ENCODE data around the gene MYO5A. TPM values are rescaled to one million over a fixed set of nuclear protein-coding genes. Genes with fewer than 3 reads are reported as not detected.

Gene MYO5A
- polyA plus RNA-seq, 1 of the 3 experiments (the other 2 are of a cell fraction) = 11.0 TPM

GRCh38 chr15:52448011-52448890 lies 80.4 kb downstream of the MYO5A start:
- 93% methylated on average over 6 of the region's 6 CpGs for WGBS (ENCODE audit: low lambda C conversion rate)
- TF ChIP-seq, protein P1, sequence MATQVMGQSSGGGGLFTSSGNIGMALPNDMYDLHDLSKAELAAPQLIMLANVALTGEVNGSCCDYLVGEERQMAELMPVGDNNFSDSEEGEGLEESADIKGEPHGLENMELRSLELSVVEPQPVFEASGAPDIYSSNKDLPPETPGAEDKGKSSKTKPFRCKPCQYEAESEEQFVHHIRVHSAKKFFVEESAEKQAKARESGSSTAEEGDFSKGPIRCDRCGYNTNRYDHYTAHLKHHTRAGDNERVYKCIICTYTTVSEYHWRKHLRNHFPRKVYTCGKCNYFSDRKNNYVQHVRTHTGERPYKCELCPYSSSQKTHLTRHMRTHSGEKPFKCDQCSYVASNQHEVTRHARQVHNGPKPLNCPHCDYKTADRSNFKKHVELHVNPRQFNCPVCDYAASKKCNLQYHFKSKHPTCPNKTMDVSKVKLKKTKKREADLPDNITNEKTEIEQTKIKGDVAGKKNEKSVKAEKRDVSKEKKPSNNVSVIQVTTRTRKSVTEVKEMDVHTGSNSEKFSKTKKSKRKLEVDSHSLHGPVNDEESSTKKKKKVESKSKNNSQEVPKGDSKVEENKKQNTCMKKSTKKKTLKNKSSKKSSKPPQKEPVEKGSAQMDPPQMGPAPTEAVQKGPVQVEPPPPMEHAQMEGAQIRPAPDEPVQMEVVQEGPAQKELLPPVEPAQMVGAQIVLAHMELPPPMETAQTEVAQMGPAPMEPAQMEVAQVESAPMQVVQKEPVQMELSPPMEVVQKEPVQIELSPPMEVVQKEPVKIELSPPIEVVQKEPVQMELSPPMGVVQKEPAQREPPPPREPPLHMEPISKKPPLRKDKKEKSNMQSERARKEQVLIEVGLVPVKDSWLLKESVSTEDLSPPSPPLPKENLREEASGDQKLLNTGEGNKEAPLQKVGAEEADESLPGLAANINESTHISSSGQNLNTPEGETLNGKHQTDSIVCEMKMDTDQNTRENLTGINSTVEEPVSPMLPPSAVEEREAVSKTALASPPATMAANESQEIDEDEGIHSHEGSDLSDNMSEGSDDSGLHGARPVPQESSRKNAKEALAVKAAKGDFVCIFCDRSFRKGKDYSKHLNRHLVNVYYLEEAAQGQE (IDR thresholded peaks at IDR 0.05; ENCODE audit: low read depth, low read length) = no peak
- TF ChIP-seq RXRA (IDR thresholded peaks at IDR 0.05; ENCODE audit: borderline replicate concordance, low read depth) (no peak), EZH2phosphoT487 (IDR thresholded peaks at IDR 0.05; ENCODE audit: borderline replicate concordance, low read depth) (no peak), MEF2A (IDR thresholded peaks at IDR 0.05; ENCODE audit: borderline replicate concordance, low read depth) (no peak), NRF1 (IDR thresholded peaks at IDR 0.05; ENCODE audit: low read depth, low read length) (no peak), IRF3 (IDR thresholded peaks at IDR 0.05; ENCODE audit: low read depth, low read length) (no peak), RAD21 (IDR thresholded peaks at IDR 0.05; ENCODE audit: low read length) (no peak), TEAD4 (IDR thresholded peaks at IDR 0.05; ENCODE audit: borderline replicate concordance, insufficient read depth) (no peak), MAX (IDR thresholded peaks at IDR 0.05; ENCODE audit: low read depth) (no peak), FOXM1 (IDR thresholded peaks at IDR 0.05; ENCODE audit: low read depth) (no peak), TAF1 (IDR thresholded peaks at IDR 0.05; ENCODE audit: borderline replicate concordance, low read depth, low read length) (no peak), POLR2AphosphoS5 (IDR thresholded peaks at IDR 0.05; ENCODE audit: low read depth, low read length) (no peak), RFX5 (IDR thresholded peaks at IDR 0.05; ENCODE audit: low read length) (no peak)
- TF ChIP-seq, protein P2, sequence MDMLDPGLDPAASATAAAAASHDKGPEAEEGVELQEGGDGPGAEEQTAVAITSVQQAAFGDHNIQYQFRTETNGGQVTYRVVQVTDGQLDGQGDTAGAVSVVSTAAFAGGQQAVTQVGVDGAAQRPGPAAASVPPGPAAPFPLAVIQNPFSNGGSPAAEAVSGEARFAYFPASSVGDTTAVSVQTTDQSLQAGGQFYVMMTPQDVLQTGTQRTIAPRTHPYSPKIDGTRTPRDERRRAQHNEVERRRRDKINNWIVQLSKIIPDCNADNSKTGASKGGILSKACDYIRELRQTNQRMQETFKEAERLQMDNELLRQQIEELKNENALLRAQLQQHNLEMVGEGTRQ (IDR thresholded peaks at IDR 0.05; ENCODE audit: borderline replicate concordance, low read depth, low read length) = no peak
- TF ChIP-seq, protein P3, sequence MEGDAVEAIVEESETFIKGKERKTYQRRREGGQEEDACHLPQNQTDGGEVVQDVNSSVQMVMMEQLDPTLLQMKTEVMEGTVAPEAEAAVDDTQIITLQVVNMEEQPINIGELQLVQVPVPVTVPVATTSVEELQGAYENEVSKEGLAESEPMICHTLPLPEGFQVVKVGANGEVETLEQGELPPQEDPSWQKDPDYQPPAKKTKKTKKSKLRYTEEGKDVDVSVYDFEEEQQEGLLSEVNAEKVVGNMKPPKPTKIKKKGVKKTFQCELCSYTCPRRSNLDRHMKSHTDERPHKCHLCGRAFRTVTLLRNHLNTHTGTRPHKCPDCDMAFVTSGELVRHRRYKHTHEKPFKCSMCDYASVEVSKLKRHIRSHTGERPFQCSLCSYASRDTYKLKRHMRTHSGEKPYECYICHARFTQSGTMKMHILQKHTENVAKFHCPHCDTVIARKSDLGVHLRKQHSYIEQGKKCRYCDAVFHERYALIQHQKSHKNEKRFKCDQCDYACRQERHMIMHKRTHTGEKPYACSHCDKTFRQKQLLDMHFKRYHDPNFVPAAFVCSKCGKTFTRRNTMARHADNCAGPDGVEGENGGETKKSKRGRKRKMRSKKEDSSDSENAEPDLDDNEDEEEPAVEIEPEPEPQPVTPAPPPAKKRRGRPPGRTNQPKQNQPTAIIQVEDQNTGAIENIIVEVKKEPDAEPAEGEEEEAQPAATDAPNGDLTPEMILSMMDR (IDR thresholded peaks at IDR 0.05) = no peak
- no peaks in the 10 kb centered on the region for H3K4me1 ChIP-seq (ENCODE audit: control insufficient read depth in 1 of 2, insufficient read depth in 2 of 2, low read depth in 1 of 2, low read length in 1 of 2)

More at GRCh38 chr15:52448011-52448890, 80.4 kb downstream of the MYO5A start:
- Histone ChIP-seq H3K79me2 (ENCODE audit: insufficient read depth) (peaks cover 19% of the 10 kb centered on the region; the same call in 1 of the 2 replicates), H4K20me1 (ENCODE audit: insufficient read depth) (no peaks in the 10 kb centered on the region), H3K4me3 (ENCODE audit: low read depth in 2 of 2, low read length in 1 of 2) (no peak overlapping the region), H3K9ac (no peak overlapping the region), H3K4me2 (no peak overlapping the region), H3F3A (replicated peaks; ENCODE audit: insufficient read depth) (no peaks in the 10 kb centered on the region), H3K36me3 (replicated peaks in 1 of 2; ENCODE audit: control insufficient read depth in 1 of 2, insufficient read depth in 2 of 2, low read length in 1 of 2) (no peaks in the 10 kb centered on the region), H3K9me3 (no peaks in the 10 kb centered on the region), H3K9me2 (no peaks in the 10 kb centered on the region), H3K27ac (ENCODE audit: low read depth in 2 of 2, low read length in 1 of 2) (no peak overlapping the region), H3K27me3 (ENCODE audit: insufficient read depth) (no peaks in the 10 kb centered on the region), H2AFZ (ENCODE audit: low read depth) (no peak overlapping the region)
- ChIA-PET POLR2A (interaction anchor here (0.6 kb wide), 1 partner anchor 611 kb away, joined by 3 read pairs; no protein-coding TSS in a partner anchor), CTCF (no interaction called here)
- no peak for DNase-seq

Data from SK-N-SH (cell line).